Sigmoid colon (tissue), 7 donors: ENCODE data around the gene NT5C3B. TPM values are rescaled to one million over a fixed set of nuclear protein-coding genes. Genes with fewer than 3 reads are reported as not detected.
A peak's percentile ranks its signal among the peaks of the same experiment; 100 is the strongest.

Experiments used
- DNase-seq: peaks from one replicate; pipeline ENCODE4 v3.0.0-alpha.2; 2019
- H3K27ac ChIP-seq, 4 donors: fragments of 200-600 bp; sonication (generic); one replicate each; pipeline ENCODE4 v1.5.1; 2016 to 2019; ENCODE audit warnings: mild to moderate bottlenecking in 1 of 4
- H3K27me3 ChIP-seq, 3 donors: fragments of 200-600 bp; sonication (generic); one replicate each; pipeline ENCODE4 v1.5.1; 2019; ENCODE audit warnings: mild to moderate bottlenecking in 1 of 3
- H3K36me3 ChIP-seq, 4 donors: fragments of 200-600 bp; sonication (generic); one replicate each; pipeline ENCODE4 v1.5.1; 2016 to 2019
- H3K4me1 ChIP-seq, 4 donors: fragments of 200-600 bp; sonication (generic); one replicate each; pipeline ENCODE4 v1.5.1; 2017 to 2019
- H3K4me3 ChIP-seq, 4 donors: fragments of 200-600 bp; sonication (generic); one replicate each; pipeline ENCODE4 v1.5.1; 2017 to 2019; ENCODE audit warnings: mild to moderate bottlenecking in 2 of 4, moderate library complexity in 1 of 4
- H3K9me3 ChIP-seq, 4 donors: fragments of 200-600 bp in 3 of 4; sonication (generic) in 3 of 4; one replicate each; pipeline versions ENCODE4 v1.5.1 to v1.6.1; 2013 to 2019
- CTCF ChIP-seq, 4 experiments: fragments of 450-650 bp in 3 of 4; fragments of 200-600 bp in 1 of 4; IDR thresholded peaks; one replicate each; pipeline ENCODE4 v1.5.1; 2016 to 2019; ENCODE audit warnings: antibody characterized with exemption in 4 of 4, mild to moderate bottlenecking in 3 of 4, moderate library complexity in 2 of 4
- EP300 ChIP-seq, 4 donors: sonication (generic); formaldehyde crosslinking; IDR thresholded peaks; one replicate each; pipeline ENCODE4 v1.6.1; 2017; ENCODE audit warnings: antibody characterized with exemption in 4 of 4
- POLR2A ChIP-seq, 2 donors: fragments of 450-650 bp; IDR thresholded peaks; one replicate each; pipeline ENCODE4 v1.6.1; 2016; ENCODE audit warnings: antibody characterized with exemption in 2 of 2, mild to moderate bottlenecking in 2 of 2, moderate library complexity in 2 of 2
- POLR2AphosphoS5 ChIP-seq, 4 donors: sonication (generic); formaldehyde crosslinking; IDR thresholded peaks; one replicate each; pipeline ENCODE4 v1.6.1; 2017; ENCODE audit warnings: antibody characterized with exemption in 4 of 4
- WGBS, 2 donors: extraction: QIAGEN DNeasy Blood & Tissue Kit; methylation state at CpG; one replicate each; pipeline ENCODE4 v1.1.7; 2013; 5-methylcytosine and 5-hydroxymethylcytosine counted together
- intact Hi-C: fragments of 100-400 bp; cut with DNase I; formaldehyde crosslinking; loops from one replicate; pipeline ENCODE4 v1.15.1; 2023
- polyA plus RNA-seq, 3 donors: library from polyadenylated mRNA; stranded (reverse); fragments of 200-250 nt; gene quantifications; one replicate each; pipeline ENCODE4 v1.2.3, GENCODE V29; 2013
- total RNA-seq, 4 donors: library from RNA; depleted of rRNA; stranded (reverse); fragments of >200 nt; gene quantifications; one replicate each; pipeline ENCODE4 v1.1.0, GENCODE V29; 2016
- donor health status: healthy with polysubstance abuse.
- donor health status: Bipolar disorder and iron deficiency.
- donor health status: healthy.

NT5C3B gene
- total and polyA plus RNA-seq, 7 donors, result 19.4 to 104 (median 58.5) TPM

GRCh38 chr17:41813699-41814124, 22.3 kb downstream of the NT5C3B start:
- Histone ChIP-seq H3K4me1 (peaks cover 0 to 48% (median 38%) of the 10 kb centered on the region in 4 donors), H3K9me3 (no peaks in the 10 kb centered on the region), H3K27me3 (no peaks in the 10 kb centered on the region), H3K27ac (peak overlapping the region; percentile 80 to 84 (median 80)), H3K36me3 (no peaks in the 10 kb centered on the region), H3K4me3 (peak overlapping the region in 3 of 4 donors; percentile 59 to 88 (median 88))
- intact Hi-C loops, result loop anchor here (2.0 to 5.0 kb wide), 3 partner anchors 21 to 104 kb away; partner anchors contain the start of genes ACLY and KLHL11
- no peak for DNase-seq
- 78 to 88% methylated on average over 9 of the region's 9 CpGs for WGBS, 2 donors
- TF ChIP-seq POLR2A (IDR thresholded peaks at IDR 0.05) (no peak), POLR2AphosphoS5 (IDR thresholded peaks at IDR 0.05) (no peak)

DNA sequence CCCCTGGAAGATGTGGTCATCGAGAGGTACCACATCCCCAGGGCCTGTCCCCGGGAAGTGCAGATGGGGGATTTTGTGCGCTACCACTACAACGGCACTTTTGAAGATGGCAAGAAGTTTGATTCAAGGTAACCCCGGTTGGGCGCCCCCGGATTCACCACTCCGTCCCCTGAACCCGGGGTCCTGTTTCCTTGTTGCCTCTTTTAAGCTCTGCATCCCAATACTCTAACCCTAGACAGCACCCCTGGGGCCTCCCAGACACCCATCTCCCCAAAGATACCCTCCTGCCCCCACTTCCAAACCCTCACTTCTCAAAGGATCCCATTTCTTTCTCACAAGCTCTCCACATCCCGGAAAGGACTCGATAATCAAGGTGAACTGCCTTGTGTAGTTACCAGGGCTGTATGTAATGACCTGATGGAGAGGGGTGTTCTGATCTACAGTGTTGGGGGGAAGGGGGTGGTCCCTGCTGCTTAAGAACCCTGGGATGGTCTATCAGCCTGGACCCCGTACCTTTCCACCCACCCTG, 22.8 kb downstream of the NT5C3B start:
- WGBS, 2 donors, result 49 to 62% methylated on average over 12 of the region's 12 CpGs
- intact Hi-C loops, result loop anchor here (2.0 to 5.0 kb wide), 3 partner anchors 22 to 104 kb away; partner anchors contain the start of genes ACLY and KLHL11

DNA sequence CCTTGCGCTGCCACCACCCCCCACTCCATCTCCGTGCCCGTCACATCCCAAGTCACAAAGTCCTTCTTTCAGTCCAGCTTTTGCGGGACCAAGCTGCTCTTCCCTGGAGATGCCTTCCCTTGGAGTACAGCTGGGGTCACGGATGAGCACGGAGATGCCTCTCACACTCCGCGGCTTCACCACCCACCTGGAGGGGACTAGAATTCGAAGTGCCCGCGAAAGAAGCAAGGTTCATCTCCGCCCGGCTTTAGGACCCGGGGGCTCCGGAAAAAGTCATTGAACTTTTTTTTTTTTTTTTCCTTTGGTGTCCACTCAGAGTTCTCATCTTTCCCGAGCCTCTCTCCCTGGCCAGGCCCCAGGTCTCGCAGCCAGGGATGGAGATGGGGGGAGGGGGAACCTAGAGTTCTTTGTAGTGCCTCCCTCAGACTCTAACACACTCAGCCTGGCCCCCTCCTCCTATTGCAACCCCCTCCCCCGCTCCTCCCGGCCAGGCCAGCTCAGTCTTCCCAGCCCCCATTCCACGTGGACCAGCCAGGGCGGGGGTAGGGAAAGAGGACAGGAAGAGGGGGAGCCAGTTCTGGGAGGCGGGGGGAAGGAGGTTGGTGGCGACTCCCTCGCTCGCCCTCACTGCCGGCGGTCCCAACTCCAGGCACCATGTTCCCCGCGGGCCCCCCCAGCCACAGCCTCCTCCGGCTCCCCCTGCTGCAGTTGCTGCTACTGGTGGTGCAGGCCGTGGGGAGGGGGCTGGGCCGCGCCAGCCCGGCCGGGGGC, 23.5 kb downstream of the NT5C3B start, which contains the start of gene FKBP10:
FKBP10 (plus strand) TSS at position 624 of the 771 bp plus-strand sequence; CDS start at position 655, 31 bp downstream.
- Histone ChIP-seq H3K27me3 (no peaks in the 10 kb centered on the region), H3K36me3 (no peaks in the 10 kb centered on the region), H3K4me3 (peak within 1 kb of the TSS; percentile 51 to 88 (median 74)), H3K4me1 (peaks cover 0 to 48% (median 38%) of the 10 kb centered on the region in 4 donors), H3K9me3 (no peaks in the 10 kb centered on the region), H3K27ac (peak within 1 kb of the TSS; percentile 80 to 84 (median 80))
- TF ChIP-seq POLR2AphosphoS5 (IDR thresholded peaks at IDR 0.05) (peak in 1 of 4 donors; percentile 25), POLR2A (IDR thresholded peaks at IDR 0.05) (no peak)
- WGBS, 2 donors, result 7 to 8% methylated on average over 35 of the region's 35 CpGs
- DNase-seq, result peak; percentile 89
- intact Hi-C loops, result loop anchor here (2.0 to 5.0 kb wide), 3 partner anchors 22 to 105 kb away; partner anchors contain the start of genes ACLY and KLHL11

More for the DNA sequence above, 22.8 kb downstream of the NT5C3B start:
- Histone ChIP-seq H3K4me1 (peaks cover 0 to 48% (median 38%) of the 10 kb centered on the region in 4 donors), H3K27me3 (no peaks in the 10 kb centered on the region), H3K27ac (peak overlapping the region; percentile 80 to 84 (median 80)), H3K4me3 (peak overlapping the region; percentile 51 to 88 (median 74)), H3K9me3 (no peaks in the 10 kb centered on the region), H3K36me3 (no peaks in the 10 kb centered on the region)
- no peak for DNase-seq
- no peak for TF ChIP-seq POLR2A (IDR thresholded peaks at IDR 0.05)
- TF ChIP-seq EP300 (IDR thresholded peaks at IDR 0.05), result no peak
- no peak for TF ChIP-seq CTCF (IDR thresholded peaks at IDR 0.05)
- TF ChIP-seq POLR2AphosphoS5 (IDR thresholded peaks at IDR 0.05), result no peak

GRCh38 chr17:41811549-41812380, 24.3 kb downstream of the NT5C3B start, which contains the start of gene P3H4:
Gene P3H4, minus strand, starts transcription at chr17:41811949. Its CDS starts 34 bp downstream, at chr17:41811915.
- H3K4me3 ChIP-seq, result peak within 1 kb of the TSS; percentile 51 to 88 (median 74)
- H3K27me3 ChIP-seq, result no peaks in the 10 kb centered on the region
- H3K4me1 ChIP-seq, result peaks cover 0 to 48% (median 38%) of the 10 kb centered on the region in 4 donors
- peak; percentile 90 for DNase-seq
- intact Hi-C loops, result loop anchor here (2.0 to 5.0 kb wide), 3 partner anchors 23 to 106 kb away; partner anchors contain the start of genes ACLY and KLHL11
- H3K27ac ChIP-seq, result peak within 1 kb of the TSS; percentile 80 to 84 (median 80)
- TF ChIP-seq CTCF (IDR thresholded peaks at IDR 0.05), result peak in 3 of 4 experiments; percentile 24 to 75 (median 28)
- no peak for TF ChIP-seq EP300 (IDR thresholded peaks at IDR 0.05)
- TF ChIP-seq POLR2AphosphoS5 (IDR thresholded peaks at IDR 0.05), result peak in 2 of 4 donors; percentile 27 to 28
- 1% methylated on average over 96 of the region's 96 CpGs for WGBS, 2 donors
- no peaks in the 10 kb centered on the region for H3K9me3 ChIP-seq
- H3K36me3 ChIP-seq, result no peaks in the 10 kb centered on the region
